Measurements from ENCODE around the gene NDUFV2. TPM values are rescaled to one million over a fixed set of nuclear protein-coding genes. Genes with fewer than 3 reads are reported as not detected.

NDUFV2 gene
- total RNA-seq, 4 donors from 2014 or later, result 251 to 386 (median 277) TPM

GRCh38 chr18:9105420-9105819 is 2.9 kb downstream of the NDUFV2 start:
- ATAC-seq (no peak), DNase-seq (no peak)
- no peak for TF ChIP-seq POLR2A (IDR thresholded peaks at IDR 0.05)
- TF ChIP-seq CTCF (IDR thresholded peaks at IDR 0.05 in 4 of 5, conservative IDR thresholded peaks at IDR 0.05 in 1 of 5), result no peak
- Histone ChIP-seq H3K36me3 (no peaks in the 10 kb centered on the region), H3K9me3 (no peaks in the 10 kb centered on the region), H3K4me3 (peak overlapping the region; percentile 0 to 89 (median 76)), H3K27me3 (no peaks in the 10 kb centered on the region), H3K27ac (peak overlapping the region; percentile 93 to 98 (median 96)), H3K4me1 (peaks cover 68 to 74% of the 10 kb centered on the region in 2 donors)
- intact Hi-C loops (cut with DNase I; ENCODE audit: low total_unique reads) (no loop called here), in situ Hi-C loops (cut with MboI; ENCODE audit: low sequenced_read_pairs in 4 of 4) (loop anchor here in 1 of 4 donors (25.0 kb wide), 1 partner anchor 1868 kb away; the partner anchor contains the start of gene LRRC30)

- no peak for ATAC-seq
- in situ Hi-C loops (cut with MboI; ENCODE audit: low sequenced_read_pairs in 4 of 4), result loop anchor here in 1 of 4 donors (25.0 kb wide), 1 partner anchor 1869 kb away; the partner anchor contains the start of gene LRRC30
- TF ChIP-seq POLR2A (IDR thresholded peaks at IDR 0.05) (no peak), CTCF (IDR thresholded peaks at IDR 0.05 in 4 of 5, conservative IDR thresholded peaks at IDR 0.05 in 1 of 5) (no peak)
- Histone ChIP-seq H3K4me3 (peak overlapping the region; percentile 0 to 89 (median 76)), H3K4me1 (peaks cover 75 to 81% of the 10 kb centered on the region in 2 donors), H3K27me3 (no peaks in the 10 kb centered on the region), H3K27ac (peak overlapping the region; percentile 93 to 98 (median 96)), H3K9me3 (no peaks in the 10 kb centered on the region), H3K36me3 (no peaks in the 10 kb centered on the region)
- DNase-seq, result no peak
- intact Hi-C loops (cut with DNase I; ENCODE audit: low total_unique reads), result no loop called here
Observed at GRCh38 chr18:9106094-9106493, 3.6 kb downstream of the NDUFV2 start.

- TF ChIP-seq POLR2A (IDR thresholded peaks at IDR 0.05) (no peak), CTCF (IDR thresholded peaks at IDR 0.05 in 4 of 5, conservative IDR thresholded peaks at IDR 0.05 in 1 of 5) (no peak)
- Histone ChIP-seq H3K36me3 (no peaks in the 10 kb centered on the region), H3K4me3 (peak overlapping the region in 1 of 4 donors; percentile 78), H3K9me3 (no peaks in the 10 kb centered on the region), H3K4me1 (peaks cover 76 to 79% of the 10 kb centered on the region in 2 donors), H3K27me3 (no peaks in the 10 kb centered on the region), H3K27ac (peak overlapping the region; percentile 93 to 98 (median 96))
- intact Hi-C loops (cut with DNase I; ENCODE audit: low total_unique reads) (no loop called here), in situ Hi-C loops (cut with MboI; ENCODE audit: low sequenced_read_pairs in 4 of 4) (loop anchor here in 1 of 4 donors (25.0 kb wide), 1 partner anchor 1870 kb away; the partner anchor contains the start of gene LRRC30)
- ATAC-seq (no peak), DNase-seq (no peak)
Observed at GRCh38 chr18:9106800-9107584, 4.5 kb downstream of the NDUFV2 start.

GRCh38 chr18:9108911-9109310 is 6.4 kb downstream of the NDUFV2 start:
- no peak for ATAC-seq
- Histone ChIP-seq H3K4me3 (no peak overlapping the region), H3K27me3 (no peaks in the 10 kb centered on the region), H3K4me1 (peaks cover 89 to 93% of the 10 kb centered on the region in 2 donors), H3K27ac (peak overlapping the region; percentile 44 to 98 (median 78)), H3K36me3 (no peaks in the 10 kb centered on the region), H3K9me3 (no peaks in the 10 kb centered on the region)
- no peak for DNase-seq
- no peak for TF ChIP-seq POLR2A (IDR thresholded peaks at IDR 0.05)
- TF ChIP-seq CTCF (IDR thresholded peaks at IDR 0.05 in 4 of 5, conservative IDR thresholded peaks at IDR 0.05 in 1 of 5), result no peak
- intact Hi-C loops (cut with DNase I; ENCODE audit: low total_unique reads), result no loop called here
- in situ Hi-C loops (cut with MboI; ENCODE audit: low sequenced_read_pairs in 4 of 4), result loop anchor here in 1 of 4 donors (25.0 kb wide), 1 partner anchor 1872 kb away; the partner anchor contains the start of gene LRRC30
